GM12892 (cell line): ENCODE data around the gene RPL13.

Experiments used
- POLR2A ChIP-seq: IDR thresholded peaks from 2 replicates; pipeline ENCODE4 v1.6.1; 2011; ENCODE audit warnings: low read depth, low read length, control low read depth
- POLR2AphosphoS5 ChIP-seq: IDR thresholded peaks from 2 replicates; pipeline ENCODE4 v1.6.1; 2011; ENCODE audit warnings: low read depth, low read length, control low read depth
- TAF1 ChIP-seq: IDR thresholded peaks from 2 replicates; pipeline ENCODE4 v1.6.1; 2011; ENCODE audit warnings: low read depth, mild to moderate bottlenecking, control low read depth, low read length, borderline replicate concordance

- TF ChIP-seq POLR2AphosphoS5 (no peak), POLR2A (no peak), TAF1 (no peak)
Measured at GRCh38 chr16:89546781-89547180, 13.7 kb upstream of the RPL13 start.
